ENCODE data around the gene PRUNE2.

The PRUNE2 gene

DNA sequence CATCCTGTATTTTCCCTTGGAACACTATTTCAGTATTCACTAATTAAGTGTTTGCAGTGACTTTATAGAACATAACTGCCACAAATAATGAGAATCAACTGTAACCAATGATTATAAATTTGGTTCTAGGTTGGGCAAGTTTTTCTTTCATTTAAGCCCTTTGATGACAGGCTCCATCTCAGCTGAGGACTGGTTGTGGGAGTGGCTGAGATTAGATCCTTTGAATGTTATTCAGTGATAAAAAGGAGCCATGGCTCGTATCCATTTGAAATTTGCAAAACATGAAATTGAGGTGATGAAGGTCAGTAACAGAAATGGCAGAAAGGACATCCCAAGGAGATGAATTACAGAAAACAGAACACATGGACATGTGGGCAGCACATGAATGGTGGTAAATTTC lies 279.8 kb downstream of the PRUNE2 start:
- H3K36me3 ChIP-seq (ENCODE audit: control insufficient read depth, insufficient read depth, low read length), result no peaks in the 10 kb centered on the region
- H3K4me1 ChIP-seq (ENCODE audit: control insufficient read depth, insufficient read depth, low read length), result no peaks in the 10 kb centered on the region
- no peak overlapping the region for H3K4me3 ChIP-seq (ENCODE audit: low read depth, low read length)
- H3K9me3 ChIP-seq (ENCODE audit: control insufficient read depth, insufficient read depth, low read length), result no peaks in the 10 kb centered on the region
- no peak overlapping the region for H3K9ac ChIP-seq (ENCODE audit: low read depth, low read length)
- H3K27me3 ChIP-seq (ENCODE audit: control insufficient read depth, insufficient read depth, low read length), result no peaks in the 10 kb centered on the region

- H3K4me1 ChIP-seq (ENCODE audit: control insufficient read depth, insufficient read depth, low read length), result no peaks in the 10 kb centered on the region
- H3K9ac ChIP-seq (ENCODE audit: low read depth, low read length), result no peak overlapping the region
- no peaks in the 10 kb centered on the region for H3K36me3 ChIP-seq (ENCODE audit: control insufficient read depth, insufficient read depth, low read length)
- H3K9me3 ChIP-seq (ENCODE audit: control insufficient read depth, insufficient read depth, low read length), result no peaks in the 10 kb centered on the region
- no peak overlapping the region for H3K4me3 ChIP-seq (ENCODE audit: low read depth, low read length)
- no peaks in the 10 kb centered on the region for H3K27me3 ChIP-seq (ENCODE audit: control insufficient read depth, insufficient read depth, low read length)
Measured at GRCh38 chr9:76624391-76625048, 281.4 kb downstream of the PRUNE2 start.

- H3K9me3 ChIP-seq (ENCODE audit: control insufficient read depth, insufficient read depth, low read length), result no peaks in the 10 kb centered on the region
- no peaks in the 10 kb centered on the region for H3K36me3 ChIP-seq (ENCODE audit: control insufficient read depth, insufficient read depth, low read length)
- no peaks in the 10 kb centered on the region for H3K4me1 ChIP-seq (ENCODE audit: control insufficient read depth, insufficient read depth, low read length)
- no peak overlapping the region for H3K9ac ChIP-seq (ENCODE audit: low read depth, low read length)
- H3K27me3 ChIP-seq (ENCODE audit: control insufficient read depth, insufficient read depth, low read length), result no peaks in the 10 kb centered on the region
- no peak overlapping the region for H3K4me3 ChIP-seq (ENCODE audit: low read depth, low read length)
Measured at GRCh38 chr9:76620996-76621395, 284.9 kb downstream of the PRUNE2 start.

- Histone ChIP-seq H3K36me3 (ENCODE audit: control insufficient read depth, insufficient read depth, low read length) (no peaks in the 10 kb centered on the region), H3K4me3 (ENCODE audit: low read depth, low read length) (no peak overlapping the region), H3K4me1 (ENCODE audit: control insufficient read depth, insufficient read depth, low read length) (no peaks in the 10 kb centered on the region), H3K9me3 (ENCODE audit: control insufficient read depth, insufficient read depth, low read length) (no peaks in the 10 kb centered on the region), H3K27me3 (ENCODE audit: control insufficient read depth, insufficient read depth, low read length) (no peaks in the 10 kb centered on the region), H3K9ac (ENCODE audit: low read depth, low read length) (no peak overlapping the region)
Measured at GRCh38 chr9:76620581-76620980, 285.3 kb downstream of the PRUNE2 start.

GRCh38 chr9:76619640-76620039 lies 286.3 kb downstream of the PRUNE2 start:
- Histone ChIP-seq H3K27me3 (ENCODE audit: control insufficient read depth, insufficient read depth, low read length) (no peaks in the 10 kb centered on the region), H3K36me3 (ENCODE audit: control insufficient read depth, insufficient read depth, low read length) (no peaks in the 10 kb centered on the region), H3K9ac (ENCODE audit: low read depth, low read length) (no peak overlapping the region), H3K4me1 (ENCODE audit: control insufficient read depth, insufficient read depth, low read length) (no peaks in the 10 kb centered on the region), H3K4me3 (ENCODE audit: low read depth, low read length) (no peak overlapping the region), H3K9me3 (ENCODE audit: control insufficient read depth, insufficient read depth, low read length) (no peaks in the 10 kb centered on the region)

- Histone ChIP-seq H3K4me3 (ENCODE audit: low read depth, low read length) (no peak overlapping the region), H3K9ac (ENCODE audit: low read depth, low read length) (no peak overlapping the region), H3K9me3 (ENCODE audit: control insufficient read depth, insufficient read depth, low read length) (no peaks in the 10 kb centered on the region), H3K27me3 (ENCODE audit: control insufficient read depth, insufficient read depth, low read length) (no peaks in the 10 kb centered on the region), H3K4me1 (ENCODE audit: control insufficient read depth, insufficient read depth, low read length) (no peaks in the 10 kb centered on the region), H3K36me3 (ENCODE audit: control insufficient read depth, insufficient read depth, low read length) (no peaks in the 10 kb centered on the region)
Measured at GRCh38 chr9:76619197-76619596, 286.7 kb downstream of the PRUNE2 start.

GRCh38 chr9:76618762-76619161 lies 287.2 kb downstream of the PRUNE2 start:
- no peaks in the 10 kb centered on the region for H3K4me1 ChIP-seq (ENCODE audit: control insufficient read depth, insufficient read depth, low read length)
- no peaks in the 10 kb centered on the region for H3K9me3 ChIP-seq (ENCODE audit: control insufficient read depth, insufficient read depth, low read length)
- no peak overlapping the region for H3K4me3 ChIP-seq (ENCODE audit: low read depth, low read length)
- H3K27me3 ChIP-seq (ENCODE audit: control insufficient read depth, insufficient read depth, low read length), result no peaks in the 10 kb centered on the region
- no peaks in the 10 kb centered on the region for H3K36me3 ChIP-seq (ENCODE audit: control insufficient read depth, insufficient read depth, low read length)
- no peak overlapping the region for H3K9ac ChIP-seq (ENCODE audit: low read depth, low read length)

DNA sequence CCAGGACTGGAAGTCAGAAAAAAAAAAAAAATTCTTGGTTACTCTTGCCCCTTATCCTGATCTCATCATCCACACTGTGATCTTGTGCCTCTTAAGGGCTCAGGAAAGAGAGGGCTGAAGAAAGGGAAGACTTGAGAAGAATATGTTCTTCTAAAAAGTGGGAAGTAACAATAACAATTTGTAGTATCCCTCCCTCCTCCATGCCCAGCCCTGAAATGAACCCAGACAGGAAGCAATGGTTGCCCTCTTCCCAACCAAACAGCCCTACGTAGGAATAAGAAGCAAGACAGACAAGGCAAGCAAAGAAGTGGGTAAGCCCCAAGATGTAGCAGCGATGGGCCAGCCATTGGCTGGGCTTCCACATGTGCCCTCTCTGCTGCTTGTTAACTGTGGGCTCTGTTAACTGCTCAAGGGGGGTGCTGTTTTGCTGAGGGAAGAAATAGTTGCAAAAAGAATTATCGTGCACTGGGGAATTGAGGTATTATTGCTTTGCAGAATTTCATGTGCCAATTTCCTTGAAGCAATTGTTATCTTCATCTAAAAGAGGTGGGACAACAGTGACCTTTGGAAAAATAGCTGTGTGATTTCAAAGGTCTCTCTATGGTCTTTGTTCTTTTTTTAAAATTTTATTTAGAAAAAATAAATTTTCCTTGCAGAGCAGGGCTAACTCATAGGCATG lies 288.3 kb downstream of the PRUNE2 start:
- H3K4me1 ChIP-seq (ENCODE audit: control insufficient read depth, insufficient read depth, low read length), result no peaks in the 10 kb centered on the region
- H3K9ac ChIP-seq (ENCODE audit: low read depth, low read length), result no peak overlapping the region
- H3K27me3 ChIP-seq (ENCODE audit: control insufficient read depth, insufficient read depth, low read length), result no peaks in the 10 kb centered on the region
- no peak overlapping the region for H3K4me3 ChIP-seq (ENCODE audit: low read depth, low read length)
- H3K36me3 ChIP-seq (ENCODE audit: control insufficient read depth, insufficient read depth, low read length), result no peaks in the 10 kb centered on the region
- H3K9me3 ChIP-seq (ENCODE audit: control insufficient read depth, insufficient read depth, low read length), result no peaks in the 10 kb centered on the region

DNA sequence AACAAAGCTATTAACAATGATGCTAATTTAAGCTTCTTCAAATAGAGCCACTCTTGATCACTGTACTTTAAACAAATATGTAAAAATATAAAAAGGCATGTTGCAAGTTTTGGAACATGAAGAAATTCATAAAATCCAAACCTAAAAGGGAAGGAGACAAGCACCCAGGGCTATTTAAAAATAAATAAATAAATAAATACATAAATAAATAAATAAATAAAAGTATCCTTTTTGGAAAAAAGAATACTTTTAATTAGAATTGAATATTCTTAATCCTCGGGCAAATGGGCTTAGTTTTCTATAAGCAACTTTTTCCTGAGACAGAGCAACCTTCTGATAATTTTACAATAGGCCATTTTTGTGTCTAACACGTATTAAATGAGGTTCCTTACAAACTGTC lies 289.1 kb downstream of the PRUNE2 start:
- Histone ChIP-seq H3K4me3 (ENCODE audit: low read depth, low read length) (no peak overlapping the region), H3K4me1 (ENCODE audit: control insufficient read depth, insufficient read depth, low read length) (no peaks in the 10 kb centered on the region), H3K27me3 (ENCODE audit: control insufficient read depth, insufficient read depth, low read length) (no peaks in the 10 kb centered on the region), H3K9me3 (ENCODE audit: control insufficient read depth, insufficient read depth, low read length) (no peaks in the 10 kb centered on the region), H3K36me3 (ENCODE audit: control insufficient read depth, insufficient read depth, low read length) (no peaks in the 10 kb centered on the region), H3K9ac (ENCODE audit: low read depth, low read length) (no peak overlapping the region)

DNA sequence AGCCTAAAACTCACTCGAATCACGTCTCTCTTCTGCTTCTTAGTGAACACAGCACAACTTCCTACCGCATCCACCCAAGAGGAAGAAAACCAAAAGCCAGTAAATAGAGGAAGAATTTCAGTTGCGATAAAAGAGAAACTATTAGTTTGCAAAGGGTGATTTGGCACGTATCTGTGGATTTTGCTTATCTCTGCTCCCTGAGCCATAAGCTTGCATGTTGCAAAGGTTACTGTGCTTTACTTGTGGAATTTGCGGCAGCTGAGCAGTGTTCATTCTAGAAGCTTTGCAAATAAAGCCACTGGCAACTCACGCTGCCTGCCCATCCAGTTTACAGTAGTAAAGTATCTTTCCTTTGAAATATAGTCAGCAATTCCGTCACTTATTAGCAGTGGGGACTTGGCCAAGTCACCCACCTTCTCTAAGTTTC lies 290.7 kb downstream of the PRUNE2 start:
- Histone ChIP-seq H3K4me3 (ENCODE audit: low read depth, low read length) (no peak overlapping the region), H3K36me3 (ENCODE audit: control insufficient read depth, insufficient read depth, low read length) (no peaks in the 10 kb centered on the region), H3K9ac (ENCODE audit: low read depth, low read length) (no peak overlapping the region), H3K4me1 (ENCODE audit: control insufficient read depth, insufficient read depth, low read length) (no peaks in the 10 kb centered on the region), H3K27me3 (ENCODE audit: control insufficient read depth, insufficient read depth, low read length) (no peaks in the 10 kb centered on the region), H3K9me3 (ENCODE audit: control insufficient read depth, insufficient read depth, low read length) (no peaks in the 10 kb centered on the region)

DNA sequence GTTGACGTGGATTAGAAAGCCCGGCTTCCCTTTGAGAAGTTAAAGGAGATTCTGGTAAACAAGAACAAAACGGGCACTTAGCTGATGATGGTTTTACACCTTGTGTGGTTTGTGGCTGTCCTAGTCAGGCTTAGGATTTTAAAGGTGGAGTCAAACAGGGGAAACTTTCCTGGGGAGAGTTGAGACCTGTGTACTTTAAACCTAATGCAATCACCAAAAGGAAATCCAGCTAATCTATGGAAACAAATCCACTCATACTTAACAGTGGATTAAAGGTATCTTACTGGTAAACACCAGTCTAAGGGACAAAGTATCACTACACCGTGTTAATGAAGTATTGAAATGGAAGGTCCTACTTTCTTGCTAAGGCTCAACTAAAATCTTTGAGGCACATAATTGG lies 291.9 kb downstream of the PRUNE2 start:
- Histone ChIP-seq H3K4me3 (ENCODE audit: low read depth, low read length) (no peak overlapping the region), H3K4me1 (ENCODE audit: control insufficient read depth, insufficient read depth, low read length) (no peaks in the 10 kb centered on the region), H3K9me3 (ENCODE audit: control insufficient read depth, insufficient read depth, low read length) (no peaks in the 10 kb centered on the region), H3K9ac (ENCODE audit: low read depth, low read length) (no peak overlapping the region), H3K27me3 (ENCODE audit: control insufficient read depth, insufficient read depth, low read length) (no peaks in the 10 kb centered on the region), H3K36me3 (ENCODE audit: control insufficient read depth, insufficient read depth, low read length) (no peaks in the 10 kb centered on the region)

GRCh38 chr9:76613150-76613781 lies 292.6 kb downstream of the PRUNE2 start:
- Histone ChIP-seq H3K27me3 (ENCODE audit: control insufficient read depth, insufficient read depth, low read length) (no peaks in the 10 kb centered on the region), H3K9me3 (ENCODE audit: control insufficient read depth, insufficient read depth, low read length) (no peaks in the 10 kb centered on the region), H3K9ac (ENCODE audit: low read depth, low read length) (no peak overlapping the region), H3K36me3 (ENCODE audit: control insufficient read depth, insufficient read depth, low read length) (no peaks in the 10 kb centered on the region), H3K4me3 (ENCODE audit: low read depth, low read length) (no peak overlapping the region), H3K4me1 (ENCODE audit: control insufficient read depth, insufficient read depth, low read length) (no peaks in the 10 kb centered on the region)
